ENCODE results near the gene PSD. TPM values are rescaled to one million over a fixed set of nuclear protein-coding genes. Genes with fewer than 3 reads are reported as not detected.

The PSD gene
- total and polyA plus RNA-seq, 9 of the 15 experiments (the other 6 are each of a cell fraction or from before 2014, with no cell fraction given), result 0.11 to 1.7 (median 0.54) TPM; not detected in 2

GRCh38 chr10:102450374-102451104, 32.0 kb upstream of the PSD start (continued):
- no peak for TF ChIP-seq FOXP1 (CRISPR knock-in tag; IDR thresholded peaks at IDR 0.05)
- no peak for TF ChIP-seq ZBTB49 (CRISPR knock-in tag; IDR thresholded peaks at IDR 0.05; ENCODE audit: borderline replicate concordance)
- TF ChIP-seq HNRNPUL1 (IDR thresholded peaks at IDR 0.05; ENCODE audit: low read length), result no peak
- TF ChIP-seq ZNF384 (IDR thresholded peaks at IDR 0.05; ENCODE audit: low read depth, low read length), result no peak
- TF ChIP-seq BRF1 (IDR thresholded peaks at IDR 0.05; ENCODE audit: borderline replicate concordance, extremely low read depth, insufficient read length), result no peak
- TF ChIP-seq CBX3 (IDR thresholded peaks at IDR 0.05; ENCODE audit: borderline replicate concordance in 1 of 2, low read length in 2 of 2), result no peak
- TF ChIP-seq POU5F1 (IDR thresholded peaks at IDR 0.05; ENCODE audit: borderline replicate concordance, low read depth, low read length, partially characterized antibody), result no peak
- TF ChIP-seq TRIM25 (IDR thresholded peaks at IDR 0.05; ENCODE audit: borderline replicate concordance), result no peak
- TF ChIP-seq ZBTB26 (CRISPR knock-in tag; IDR thresholded peaks at IDR 0.05), result no peak
- no peak for TF ChIP-seq SRSF1 (IDR thresholded peaks at IDR 0.05; ENCODE audit: low read depth, low read length)
- TF ChIP-seq RFX7 (CRISPR knock-in tag; IDR thresholded peaks at IDR 0.05), result no peak
- TF ChIP-seq PYGO2 (tag; IDR thresholded peaks at IDR 0.05), result no peak
- no peak for TF ChIP-seq TBP (optimal IDR thresholded peaks at IDR 0.05; ENCODE audit: low read depth, low read length)
- peak; percentile 76; the same call in 1 of the 2 replicates for TF ChIP-seq THAP12 (CRISPR knock-in tag; IDR thresholded peaks at IDR 0.05)
- TF ChIP-seq U2AF1 (optimal IDR thresholded peaks at IDR 0.05; ENCODE audit: low read depth, low read length), result no peak
- no peak for TF ChIP-seq STAG1 (CRISPR knock-in tag; IDR thresholded peaks at IDR 0.05; ENCODE audit: borderline replicate concordance)
- TF ChIP-seq MTF1 (CRISPR knock-in tag; IDR thresholded peaks at IDR 0.05; ENCODE audit: borderline replicate concordance), result no peak
- TF ChIP-seq SIX5 (IDR thresholded peaks at IDR 0.05; ENCODE audit: borderline replicate concordance in 1 of 2, insufficient read depth in 1 of 2, low read depth in 1 of 2, low read length in 2 of 2), result no peak
- no peak for TF ChIP-seq RFX1 (IDR thresholded peaks at IDR 0.05)
- TF ChIP-seq E2F3 (CRISPR knock-in tag; IDR thresholded peaks at IDR 0.05), result 0 out of 2 replicates have a peak, but pooled peaks have one; percentile 22
